Measurements from ENCODE around the gene ACP6. TPM values are rescaled to one million over a fixed set of nuclear protein-coding genes. Genes with fewer than 3 reads are reported as not detected.
"Not testable (repeated sequence)": the region's sequence is repeated elsewhere in the genome, so short reads cannot be mapped to it uniquely, and the experiment has no call there.

The ACP6 gene
- total RNA-seq, 1 donor from 2014 or later: 27.6 TPM

GRCh38 chr1:147700042-147701006 lies 30.0 kb upstream of the ACP6 start:
- Histone ChIP-seq H3K79me2 (ENCODE audit: low read depth) (no peaks in the 10 kb centered on the region), H3K27ac (no peak overlapping the region), H3K27me3 (no peaks in the 10 kb centered on the region), H3K9me3 (ENCODE audit: low read depth) (no peaks in the 10 kb centered on the region), H3K36me3 (no peaks in the 10 kb centered on the region), H3K4me2 (peak overlapping the region; percentile 62), H2AFZ (replicated peaks) (peak overlapping the region; percentile 92), H3K9ac (no peak overlapping the region), H4K20me1 (ENCODE audit: low read depth) (no peaks in the 10 kb centered on the region), H3K4me1 (peaks cover 2% of the 10 kb centered on the region), H3F3A (ENCODE audit: low read depth) (no peaks in the 10 kb centered on the region), H3K4me3 (no peak overlapping the region)
- Mint-ChIP-seq H3K36me3 (no peaks in the 10 kb centered on the region), H3K4me3 (no peak overlapping the region), H3K9me3 (no peaks in the 10 kb centered on the region), H3K27me3 (ENCODE audit: insufficient read depth, low read depth) (peaks cover 2% of the 10 kb centered on the region), H3K27ac (peak overlapping the region; percentile 39), H3K4me1 (peaks cover 13% of the 10 kb centered on the region)
- peak; percentile 89 for DNase-seq (ENCODE audit: low spot score)
- TF ChIP-seq EZH2 (IDR thresholded peaks at IDR 0.05) (no peak), EZH2phosphoT487 (IDR thresholded peaks at IDR 0.05) (no peak)
- TF ChIP-seq, protein P1, sequence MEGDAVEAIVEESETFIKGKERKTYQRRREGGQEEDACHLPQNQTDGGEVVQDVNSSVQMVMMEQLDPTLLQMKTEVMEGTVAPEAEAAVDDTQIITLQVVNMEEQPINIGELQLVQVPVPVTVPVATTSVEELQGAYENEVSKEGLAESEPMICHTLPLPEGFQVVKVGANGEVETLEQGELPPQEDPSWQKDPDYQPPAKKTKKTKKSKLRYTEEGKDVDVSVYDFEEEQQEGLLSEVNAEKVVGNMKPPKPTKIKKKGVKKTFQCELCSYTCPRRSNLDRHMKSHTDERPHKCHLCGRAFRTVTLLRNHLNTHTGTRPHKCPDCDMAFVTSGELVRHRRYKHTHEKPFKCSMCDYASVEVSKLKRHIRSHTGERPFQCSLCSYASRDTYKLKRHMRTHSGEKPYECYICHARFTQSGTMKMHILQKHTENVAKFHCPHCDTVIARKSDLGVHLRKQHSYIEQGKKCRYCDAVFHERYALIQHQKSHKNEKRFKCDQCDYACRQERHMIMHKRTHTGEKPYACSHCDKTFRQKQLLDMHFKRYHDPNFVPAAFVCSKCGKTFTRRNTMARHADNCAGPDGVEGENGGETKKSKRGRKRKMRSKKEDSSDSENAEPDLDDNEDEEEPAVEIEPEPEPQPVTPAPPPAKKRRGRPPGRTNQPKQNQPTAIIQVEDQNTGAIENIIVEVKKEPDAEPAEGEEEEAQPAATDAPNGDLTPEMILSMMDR (IDR thresholded peaks at IDR 0.05): peak; percentile 92

DNA sequence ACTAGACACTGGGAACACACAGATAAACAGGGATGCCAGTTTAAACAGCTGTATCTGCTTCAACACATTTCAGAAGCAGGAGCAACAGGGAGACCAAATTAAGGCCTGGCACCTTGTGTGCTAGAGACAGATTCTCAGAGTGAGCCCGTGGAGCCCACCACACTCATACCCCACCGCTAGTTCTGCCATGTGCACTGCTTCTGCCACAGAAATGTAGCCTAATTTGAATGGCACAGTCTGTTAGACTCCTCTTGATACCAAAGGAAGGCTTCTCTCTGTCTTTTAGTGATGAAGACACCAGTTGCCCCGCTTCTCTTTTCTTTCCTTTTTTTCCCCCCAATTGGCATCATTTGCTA lies 29.3 kb upstream of the ACP6 start:
- TF ChIP-seq, protein P1 (IDR thresholded peaks at IDR 0.05): no peak
- no peak for TF ChIP-seq EZH2 (IDR thresholded peaks at IDR 0.05)
- TF ChIP-seq EZH2phosphoT487 (IDR thresholded peaks at IDR 0.05): no peak
- Histone ChIP-seq H3K4me2 (no peak overlapping the region), H3K36me3 (no peaks in the 10 kb centered on the region), H4K20me1 (ENCODE audit: low read depth) (no peaks in the 10 kb centered on the region), H3K4me1 (peaks cover 2% of the 10 kb centered on the region), H2AFZ (replicated peaks) (peak overlapping the region; percentile 92), H3K27ac (no peak overlapping the region), H3K27me3 (no peaks in the 10 kb centered on the region), H3K79me2 (ENCODE audit: low read depth) (no peaks in the 10 kb centered on the region), H3F3A (ENCODE audit: low read depth) (no peaks in the 10 kb centered on the region), H3K9me3 (ENCODE audit: low read depth) (no peaks in the 10 kb centered on the region), H3K9ac (no peak overlapping the region), H3K4me3 (no peak overlapping the region)
- Mint-ChIP-seq H3K4me1 (peaks cover 13% of the 10 kb centered on the region), H3K27ac (peak overlapping the region; percentile 24), H3K9me3 (no peaks in the 10 kb centered on the region), H3K36me3 (no peaks in the 10 kb centered on the region), H3K27me3 (ENCODE audit: insufficient read depth, low read depth) (no peaks in the 10 kb centered on the region), H3K4me3 (no peak overlapping the region)
- DNase-seq (ENCODE audit: low spot score): no peak

GRCh38 chr1:147683163-147683763 lies 12.9 kb upstream of the ACP6 start:
- no peak overlapping the region for H3K9ac ChIP-seq
- H3K4me1 Mint-ChIP-seq: no peaks in the 10 kb centered on the region
- no peak overlapping the region for H3K27ac Mint-ChIP-seq
- H4K20me1 ChIP-seq (ENCODE audit: low read depth): no peaks in the 10 kb centered on the region
- H3K9me3 Mint-ChIP-seq: peaks cover 34% of the 10 kb centered on the region
- H2AFZ ChIP-seq (replicated peaks): no peak overlapping the region
- no peaks in the 10 kb centered on the region for H3K79me2 ChIP-seq (ENCODE audit: low read depth)
- no peak for DNase-seq (ENCODE audit: low spot score)
- H3K9me3 ChIP-seq (ENCODE audit: low read depth): no peaks in the 10 kb centered on the region
- peaks cover 5% of the 10 kb centered on the region for H3K27me3 Mint-ChIP-seq (ENCODE audit: insufficient read depth, low read depth)
- H3K4me1 ChIP-seq: no peaks in the 10 kb centered on the region
- no peak overlapping the region for H3K4me2 ChIP-seq
- no peaks in the 10 kb centered on the region for H3K36me3 ChIP-seq
- H3F3A ChIP-seq (ENCODE audit: low read depth): no peaks in the 10 kb centered on the region
- no peak overlapping the region for H3K4me3 Mint-ChIP-seq
- no peak overlapping the region for H3K4me3 ChIP-seq
- H3K27ac ChIP-seq: no peak overlapping the region
- H3K36me3 Mint-ChIP-seq: peaks cover 11% of the 10 kb centered on the region
- TF ChIP-seq EZH2phosphoT487 (IDR thresholded peaks at IDR 0.05): no peak
- TF ChIP-seq, protein P1 (IDR thresholded peaks at IDR 0.05): no peak
- no peak for TF ChIP-seq EZH2 (IDR thresholded peaks at IDR 0.05)
- no peaks in the 10 kb centered on the region for H3K27me3 ChIP-seq

DNA sequence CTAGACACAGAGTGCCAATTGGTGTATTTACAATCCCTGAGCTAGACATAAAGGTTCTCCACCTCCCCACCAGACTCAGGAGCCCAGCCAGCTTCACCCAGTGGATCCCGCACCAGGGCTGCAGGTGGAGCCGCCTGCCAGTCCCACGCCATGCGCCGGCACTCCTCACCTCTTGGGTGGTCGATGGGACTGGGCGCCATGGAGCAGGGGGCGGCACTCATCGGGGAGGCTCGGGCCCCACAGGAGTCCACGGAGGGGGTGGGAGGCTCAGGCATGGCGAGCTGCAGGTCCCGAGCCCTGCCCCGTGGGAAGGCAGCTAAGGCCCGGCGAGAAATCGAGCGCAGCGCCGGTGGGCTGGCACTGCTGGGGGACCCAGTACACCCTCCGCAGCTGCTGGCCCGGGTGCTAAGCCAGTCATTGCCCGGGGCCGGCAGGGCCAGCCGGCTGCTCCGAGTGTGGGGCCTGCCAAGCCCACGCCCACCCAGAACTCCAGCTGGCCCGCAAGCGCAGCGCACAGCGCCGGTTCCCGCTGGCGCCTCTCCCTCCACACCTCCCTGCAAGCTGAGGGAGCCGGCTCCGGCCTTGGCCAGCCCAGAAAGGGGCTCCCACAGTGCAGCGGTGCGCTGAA lies 10.4 kb upstream of the ACP6 start:
- not testable (repeated sequence) for H3K36me3 ChIP-seq; H3K9me3 ChIP-seq (ENCODE audit: low read depth); H3K27me3 Mint-ChIP-seq (ENCODE audit: insufficient read depth, low read depth); H3K79me2 ChIP-seq (ENCODE audit: low read depth); H3K9ac ChIP-seq; DNase-seq (ENCODE audit: low spot score); H3K4me2 ChIP-seq; H3F3A ChIP-seq (ENCODE audit: low read depth); H3K27me3 ChIP-seq; H3K4me3 ChIP-seq; H4K20me1 ChIP-seq (ENCODE audit: low read depth); H3K4me3 Mint-ChIP-seq; H3K27ac Mint-ChIP-seq; H3K27ac ChIP-seq; H2AFZ ChIP-seq (replicated peaks)
- H3K36me3 Mint-ChIP-seq: peaks cover 11% of the 10 kb centered on the region
- H3K4me1 Mint-ChIP-seq: peaks cover 14% of the 10 kb centered on the region
- peaks cover 45% of the 10 kb centered on the region for H3K9me3 Mint-ChIP-seq
- H3K4me1 ChIP-seq: peaks cover 15% of the 10 kb centered on the region

DNA sequence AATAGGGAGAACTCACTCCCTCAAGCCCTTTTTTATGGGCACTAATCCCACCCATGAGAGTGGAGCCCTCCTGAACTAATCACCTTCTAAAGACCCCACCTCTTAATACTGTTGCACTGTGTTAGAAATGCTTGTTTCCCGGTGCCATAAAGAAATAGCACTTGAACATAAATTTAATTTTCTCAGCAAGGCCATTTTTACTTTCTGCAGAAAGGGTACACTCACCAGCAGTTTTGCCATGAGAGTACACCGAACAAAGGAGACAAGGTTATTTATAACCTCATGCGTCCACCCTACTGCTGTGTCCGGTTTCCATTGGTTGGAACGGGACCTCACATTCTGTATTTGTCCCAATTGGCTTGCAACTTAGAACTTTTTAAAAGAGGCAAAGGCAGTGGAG lies 7.4 kb upstream of the ACP6 start:
- peaks cover 11% of the 10 kb centered on the region for H3K36me3 Mint-ChIP-seq
- not testable (repeated sequence) for H3K27me3 ChIP-seq; H3F3A ChIP-seq (ENCODE audit: low read depth); H3K4me2 ChIP-seq; DNase-seq (ENCODE audit: low spot score); H3K27ac Mint-ChIP-seq; H4K20me1 ChIP-seq (ENCODE audit: low read depth); H3K36me3 ChIP-seq; H3K9me3 ChIP-seq (ENCODE audit: low read depth); H3K9ac ChIP-seq; H3K4me3 Mint-ChIP-seq; H2AFZ ChIP-seq (replicated peaks); H3K27ac ChIP-seq; H3K27me3 Mint-ChIP-seq (ENCODE audit: insufficient read depth, low read depth); H3K79me2 ChIP-seq (ENCODE audit: low read depth); H3K4me3 ChIP-seq
- H3K4me1 ChIP-seq: peaks cover 16% of the 10 kb centered on the region
- H3K9me3 Mint-ChIP-seq: peaks cover 42% of the 10 kb centered on the region
- peaks cover 30% of the 10 kb centered on the region for H3K4me1 Mint-ChIP-seq
